NCI-H2227 (cell line): ENCODE results near the gene KHNYN.
"Not testable (repeated sequence)": the region's sequence is repeated elsewhere in the genome, so short reads cannot be mapped to it uniquely, and the experiment has no call there.

Experiments
- DNase-seq: peaks from one replicate; lab custom pipeline; 2025; ENCODE audit not compliant: unreplicated experiment; lab: John Stamatoyannopoulos, UW

KHNYN gene

DNA sequence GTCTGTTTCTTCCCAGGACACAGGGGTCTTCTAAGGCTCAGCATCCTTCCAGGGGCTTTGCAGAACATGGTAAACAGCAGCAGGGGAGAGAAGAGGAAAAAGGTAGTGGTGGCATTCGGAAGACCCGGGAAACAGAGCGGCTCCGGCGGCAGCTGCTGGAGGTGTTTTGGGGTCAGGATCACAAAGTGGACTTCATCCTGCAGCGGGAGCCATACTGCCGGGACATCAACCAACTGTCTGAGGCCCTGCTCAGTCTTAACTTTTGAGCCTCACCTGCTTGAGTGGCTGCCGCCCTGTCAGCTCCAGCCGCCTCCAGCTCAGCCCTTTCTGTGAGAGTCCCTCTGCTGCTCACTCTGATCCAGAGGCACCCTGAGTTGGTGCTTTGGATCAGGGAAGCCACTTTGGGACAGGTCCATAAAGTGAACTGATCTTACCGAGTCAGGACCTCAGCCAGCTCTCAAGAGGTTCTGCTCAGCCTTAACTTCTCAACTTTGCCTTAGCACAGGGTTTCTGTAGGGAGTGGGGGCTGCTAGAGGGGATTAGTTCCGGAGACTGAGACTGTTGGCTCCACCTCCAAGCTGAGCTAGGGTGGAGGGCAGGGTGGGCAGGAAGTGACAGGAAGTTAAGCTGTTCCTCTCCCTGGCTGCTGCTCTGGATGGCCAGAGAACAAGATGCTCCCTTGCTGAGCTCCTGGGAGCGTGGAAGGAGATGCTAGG lies 7.4 kb downstream of the KHNYN start:
- no peak for DNase-seq

GRCh38 chr14:24437736-24438067 lies 7.9 kb downstream of the KHNYN start:
- DNase-seq = no peak

- DNase-seq = no peak
These were observed 8.7 kb downstream of the KHNYN start for GRCh38 chr14:24438223-24439097.

GRCh38 chr14:24439257-24439656 lies 9.5 kb downstream of the KHNYN start:
- no peak for DNase-seq

DNA sequence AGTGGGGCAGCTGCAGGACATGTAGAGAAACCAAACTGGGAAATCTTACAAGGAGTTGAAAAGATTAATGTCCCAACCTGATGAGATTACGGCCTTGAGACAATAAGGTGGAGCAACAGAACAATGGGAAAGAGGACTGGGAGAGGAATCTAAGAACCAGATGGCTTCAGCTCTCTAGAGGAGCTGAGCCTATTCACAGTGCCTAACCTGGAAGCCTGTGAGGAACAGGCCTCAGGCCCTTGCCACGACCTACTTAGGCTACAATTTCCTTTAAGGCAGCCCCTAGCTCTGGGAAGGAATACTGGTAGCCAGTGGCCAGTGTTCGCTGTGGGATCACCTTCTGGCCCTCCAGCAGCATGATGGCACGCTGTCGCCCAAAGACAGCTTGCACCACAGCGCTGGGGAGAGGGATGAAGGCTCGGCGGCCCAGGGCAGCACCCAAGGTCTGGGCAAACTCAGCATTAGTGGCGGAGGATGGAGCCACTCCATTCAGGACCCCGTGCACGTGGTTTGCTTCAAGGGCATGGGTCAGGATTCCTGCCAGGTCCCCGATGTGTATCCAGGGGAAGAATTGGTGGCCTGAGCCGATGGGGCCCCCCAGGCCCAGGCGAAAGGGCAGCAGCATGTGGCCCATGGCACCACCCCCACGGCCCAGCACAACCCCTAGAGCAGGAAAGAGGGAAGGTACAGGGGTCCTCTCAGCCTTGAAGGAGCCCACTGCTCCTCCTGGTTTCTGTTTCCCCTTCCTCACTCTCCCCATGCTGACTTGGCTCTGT lies 10.3 kb downstream of the KHNYN start:
- no peak for DNase-seq

DNA sequence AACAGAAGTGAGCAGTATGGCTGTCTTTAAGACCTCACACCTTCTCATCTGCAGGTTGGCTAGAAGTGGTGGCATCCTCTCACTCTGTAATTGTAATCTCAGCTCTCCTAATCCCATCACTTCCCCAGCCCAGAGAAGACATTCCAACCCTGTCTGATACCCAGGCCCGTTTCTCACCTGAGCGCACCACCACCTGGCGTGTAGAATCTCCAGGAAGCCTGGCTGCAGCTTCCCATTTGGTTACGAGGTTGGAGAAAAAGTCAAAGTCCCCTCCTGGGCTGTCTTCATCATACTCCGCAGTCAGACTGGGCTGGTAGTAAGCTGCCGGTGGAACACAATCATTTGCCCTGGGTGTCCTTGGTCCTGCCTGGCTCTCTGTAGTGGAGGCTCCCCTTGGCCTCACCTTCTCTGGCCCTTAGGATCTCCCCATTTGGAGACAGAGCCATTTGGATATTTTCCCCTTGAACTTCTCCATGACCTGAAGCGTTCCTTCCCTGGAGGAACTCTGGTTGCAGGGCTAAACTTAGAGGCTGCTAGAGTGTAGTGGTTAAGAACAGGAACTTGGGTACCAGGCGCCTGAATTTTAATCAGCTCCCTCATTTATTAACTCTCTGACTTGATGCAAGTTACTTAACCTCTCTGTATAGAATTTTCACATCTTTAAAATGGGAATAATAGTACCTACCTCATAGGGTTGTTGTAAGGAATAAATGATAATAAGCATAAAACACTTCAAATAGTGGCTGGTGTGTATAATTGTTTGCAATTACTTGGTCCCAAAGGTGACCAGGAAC lies 11.0 kb downstream of the KHNYN start:
- DNase-seq = no peak

- DNase-seq = no peak
These were observed 11.7 kb downstream of the KHNYN start for GRCh38 chr14:24441485-24441884.

- peak; percentile 76 for DNase-seq
These were observed 12.1 kb downstream of the KHNYN start for GRCh38 chr14:24441904-24442239.

- DNase-seq = peak; percentile 99
These were observed 12.7 kb downstream of the KHNYN start, which contains the start of gene SDR39U1 for GRCh38 chr14:24442240-24443052. Gene SDR39U1 (minus strand): TSS chr14:24442776. CDS start chr14:24442769, 7 bp downstream.

GRCh38 chr14:24443053-24443665 lies 13.4 kb downstream of the KHNYN start:
- DNase-seq = no peak

- not testable (repeated sequence) for DNase-seq
These were observed 21.1 kb downstream of the KHNYN start for GRCh38 chr14:24450828-24451227.

DNA sequence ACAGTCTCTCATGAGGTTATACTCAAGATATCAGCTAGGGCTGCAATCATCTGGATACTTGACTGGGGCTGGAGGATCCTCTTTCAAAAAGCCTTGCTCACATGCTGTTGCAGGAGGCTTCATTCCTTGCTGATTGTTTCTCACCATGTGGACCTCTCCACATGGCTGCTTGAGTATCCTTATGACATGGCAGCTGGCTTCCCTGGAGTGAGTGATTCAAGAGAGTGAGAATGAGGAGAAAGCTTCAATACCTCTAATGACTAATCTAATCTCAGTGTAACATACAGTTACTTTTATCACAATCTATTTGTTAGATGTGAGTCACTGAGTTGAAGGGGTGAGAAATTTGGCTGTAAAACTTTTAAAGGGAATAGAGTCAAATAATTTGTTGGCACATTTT lies 27.2 kb downstream of the KHNYN start:
- no peak for DNase-seq

- no peak for DNase-seq
These were observed 29.0 kb downstream of the KHNYN start for GRCh38 chr14:24458736-24459135.

DNA sequence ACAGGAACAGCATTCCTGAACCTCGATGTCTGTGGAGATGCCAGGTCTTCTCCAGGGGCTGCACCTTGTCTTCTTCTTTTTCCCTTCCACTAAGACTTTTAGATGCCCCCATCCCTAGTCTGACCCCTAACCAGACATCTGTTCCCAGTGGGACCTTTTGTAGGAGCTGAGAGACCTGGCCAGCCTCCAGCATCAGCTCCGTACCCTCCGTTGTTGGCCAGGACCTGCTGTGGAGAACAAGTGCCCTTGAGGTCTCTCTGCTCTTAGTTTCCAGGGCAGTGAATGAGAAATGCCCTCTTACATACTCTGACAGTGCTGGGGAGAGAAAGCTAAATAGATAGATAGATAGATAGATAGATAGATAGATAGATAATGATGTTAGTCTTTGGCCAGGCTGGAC lies 29.6 kb downstream of the KHNYN start:
- no peak for DNase-seq

DNA sequence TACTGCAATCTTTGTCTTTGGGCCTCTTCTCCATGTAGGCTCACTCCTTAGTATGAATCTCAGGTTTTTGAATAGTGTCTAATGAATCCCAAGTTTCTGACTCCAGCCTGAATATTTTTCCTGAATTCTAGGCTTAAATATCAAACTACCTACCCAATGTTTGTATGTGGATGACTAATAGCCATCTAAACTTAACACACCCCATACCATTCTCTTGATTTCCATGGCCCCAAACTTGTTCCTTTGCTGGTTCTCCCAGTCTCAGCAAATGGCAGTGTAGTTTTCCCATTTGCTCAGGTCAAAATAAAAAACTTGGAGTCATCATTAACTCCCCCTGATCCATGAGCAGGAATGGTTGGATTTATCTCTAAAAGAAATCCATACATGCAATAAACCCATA lies 31.6 kb downstream of the KHNYN start:
- DNase-seq = no peak

DNA sequence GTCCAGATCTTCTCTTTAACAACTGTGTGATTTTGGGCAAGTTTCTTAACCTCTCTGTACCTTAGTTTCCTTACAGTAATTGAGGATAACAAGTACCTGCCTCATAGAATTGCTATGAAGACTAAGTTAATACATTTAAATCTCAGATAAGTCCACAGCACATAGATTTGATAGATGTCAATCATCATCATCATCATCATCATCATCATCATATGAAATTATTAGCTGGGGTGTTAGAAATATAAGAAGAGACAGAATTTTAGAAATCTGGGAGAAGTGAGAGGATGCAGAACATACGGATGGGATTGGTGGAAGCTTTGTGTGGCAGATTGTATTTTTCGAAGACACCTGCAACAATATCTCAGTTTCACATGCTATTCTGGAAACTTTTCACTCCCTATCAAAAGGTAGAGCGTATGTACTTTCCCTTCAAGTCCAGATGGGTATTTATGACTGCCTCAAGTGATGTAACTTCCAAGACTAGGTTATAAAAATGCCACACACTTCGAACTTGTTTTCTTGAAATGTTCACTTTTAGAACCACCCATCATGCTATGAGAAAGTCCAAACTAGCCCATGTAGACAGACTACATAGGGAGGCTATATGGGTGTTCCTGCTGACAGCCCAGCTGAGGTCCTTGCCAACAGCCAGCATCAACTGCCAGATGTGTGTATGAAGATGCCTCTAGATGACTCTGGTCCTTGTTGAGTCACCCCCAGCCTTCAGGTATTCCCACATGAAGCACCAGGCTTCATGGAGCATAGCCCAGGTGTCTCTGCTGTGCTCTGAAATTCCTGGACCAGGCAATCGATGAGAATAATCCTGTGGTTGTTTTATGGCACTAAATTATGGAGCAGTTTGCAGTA lies 33.5 kb downstream of the KHNYN start:
- no peak for DNase-seq

DNA sequence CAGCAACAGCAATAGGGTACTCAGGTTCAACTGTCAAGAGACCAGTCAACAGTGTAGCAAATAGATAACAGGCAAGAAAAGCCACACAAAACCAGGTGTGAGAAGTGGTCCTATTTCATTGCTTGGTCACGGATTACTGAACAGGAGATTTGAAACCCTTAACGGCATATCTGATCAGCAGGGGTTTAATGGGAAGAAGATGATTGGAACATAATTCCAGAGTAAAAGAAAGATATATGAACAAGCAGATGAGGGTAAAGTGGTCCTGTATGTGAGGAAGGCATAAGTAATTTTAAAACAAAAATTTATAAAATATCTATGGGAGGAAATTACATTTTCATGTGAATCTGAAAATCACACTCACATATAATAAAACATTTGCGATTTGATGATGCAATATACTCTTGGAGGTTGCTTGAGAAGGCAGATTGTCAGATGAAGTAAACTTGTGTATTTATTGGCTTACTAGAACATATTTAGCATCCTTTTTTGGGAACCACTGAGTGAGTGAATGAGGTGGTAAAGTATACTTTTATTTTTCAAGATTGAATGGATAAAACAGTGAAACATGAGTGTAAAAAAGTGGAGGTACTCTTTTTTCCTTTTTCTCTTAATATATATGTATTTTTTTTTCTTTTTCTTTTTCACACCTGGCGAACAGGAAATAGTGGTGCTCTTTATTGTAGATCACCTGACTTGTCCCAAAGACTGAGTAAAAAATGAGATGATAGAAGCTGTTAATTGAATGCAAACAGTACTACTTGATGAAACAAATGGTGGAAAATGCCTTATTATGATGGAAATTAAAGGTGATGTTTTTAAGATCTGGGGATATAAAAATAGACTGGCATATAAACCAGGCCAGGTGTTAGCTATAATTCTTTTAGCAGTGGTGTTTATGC lies 34.4 kb downstream of the KHNYN start:
- no peak for DNase-seq

DNA sequence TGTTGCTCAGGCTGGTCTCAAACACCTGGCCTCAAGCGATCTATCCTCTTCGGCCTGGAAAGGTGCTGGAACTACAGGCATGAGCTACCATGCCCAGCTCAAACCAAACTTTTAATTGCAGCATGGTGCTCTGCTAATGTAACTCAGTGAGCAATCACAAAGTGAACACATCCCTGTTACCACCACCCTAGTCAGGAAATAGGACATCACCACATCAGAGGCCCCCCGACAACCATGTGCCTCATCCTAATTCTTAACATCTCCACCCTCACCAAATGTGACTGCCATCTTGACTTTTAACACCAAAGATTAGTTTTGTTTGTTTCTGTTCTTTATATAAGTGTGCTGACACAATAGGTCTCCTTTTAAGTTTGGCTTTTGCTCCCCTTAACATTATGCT lies 35.6 kb downstream of the KHNYN start:
- no peak for DNase-seq
